Spleen (tissue), 7 donors: ENCODE data around the gene ANKDD1A.

ENCODE experiments used
- POLR2A ChIP-seq, 3 donors: fragments of 450-650 bp; IDR thresholded peaks; one replicate each; pipeline ENCODE4 v1.5.1; 2017; ENCODE audit warnings: antibody characterized with exemption in 3 of 3, mild to moderate bottlenecking in 1 of 3
- POLR2AphosphoS5 ChIP-seq, 3 donors: sonication (generic); formaldehyde crosslinking; IDR thresholded peaks; one replicate each; pipeline ENCODE4 v1.5.1; 2017; ENCODE audit warnings: antibody characterized with exemption in 3 of 3
- TF ChIP-seq, protein P1 (sequence below), 11 experiments: fragments of 200-600 bp in 7 of 11; fragments of 450-650 bp in 4 of 11; sonication (generic) in 4 of 11; IDR thresholded peaks in 8 of 11; conservative IDR thresholded peaks in 3 of 11; 1 replicate in 7 of 11; 2 replicates in 4 of 11; pipeline versions ENCODE4 v1.4.0 to v1.8.0; 2016 to 2021; ENCODE audit warnings: antibody characterized with exemption in 11 of 11, inconsistent platforms in 4 of 11, mild to moderate bottlenecking in 1 of 11
- donor health status: DM: no; HTN: no; CAD: no; lungs with moderate emphysema.
- donor health status: DM: no; HTN: no; CAD: no.
- donor health status: DM: no; HTN: no; CAD: no.

DNA sequence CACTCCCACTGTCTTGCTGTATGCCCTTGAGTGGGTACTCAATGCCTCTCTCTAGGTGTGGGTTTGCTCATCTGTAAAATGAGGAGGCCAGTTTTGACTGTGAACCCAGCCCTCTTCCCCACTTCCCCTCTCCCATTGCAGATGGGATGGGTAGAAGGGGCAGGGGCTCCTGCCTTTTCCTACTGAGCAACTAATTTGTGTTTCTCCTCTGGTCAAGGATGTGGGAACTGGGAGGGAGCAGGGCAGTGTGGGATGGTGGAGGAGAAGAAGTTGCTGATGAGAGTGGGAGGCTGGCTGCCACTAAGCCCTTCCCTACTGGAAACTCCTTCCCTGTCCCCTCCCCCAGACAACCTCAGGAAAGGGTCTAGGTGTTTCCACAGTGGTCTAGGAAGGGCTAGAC is 20.1 kb upstream of the ANKDD1A start:
- TF ChIP-seq, protein P1, sequence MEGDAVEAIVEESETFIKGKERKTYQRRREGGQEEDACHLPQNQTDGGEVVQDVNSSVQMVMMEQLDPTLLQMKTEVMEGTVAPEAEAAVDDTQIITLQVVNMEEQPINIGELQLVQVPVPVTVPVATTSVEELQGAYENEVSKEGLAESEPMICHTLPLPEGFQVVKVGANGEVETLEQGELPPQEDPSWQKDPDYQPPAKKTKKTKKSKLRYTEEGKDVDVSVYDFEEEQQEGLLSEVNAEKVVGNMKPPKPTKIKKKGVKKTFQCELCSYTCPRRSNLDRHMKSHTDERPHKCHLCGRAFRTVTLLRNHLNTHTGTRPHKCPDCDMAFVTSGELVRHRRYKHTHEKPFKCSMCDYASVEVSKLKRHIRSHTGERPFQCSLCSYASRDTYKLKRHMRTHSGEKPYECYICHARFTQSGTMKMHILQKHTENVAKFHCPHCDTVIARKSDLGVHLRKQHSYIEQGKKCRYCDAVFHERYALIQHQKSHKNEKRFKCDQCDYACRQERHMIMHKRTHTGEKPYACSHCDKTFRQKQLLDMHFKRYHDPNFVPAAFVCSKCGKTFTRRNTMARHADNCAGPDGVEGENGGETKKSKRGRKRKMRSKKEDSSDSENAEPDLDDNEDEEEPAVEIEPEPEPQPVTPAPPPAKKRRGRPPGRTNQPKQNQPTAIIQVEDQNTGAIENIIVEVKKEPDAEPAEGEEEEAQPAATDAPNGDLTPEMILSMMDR (IDR thresholded peaks at IDR 0.05 in 8 of 11, conservative IDR thresholded peaks at IDR 0.05 in 3 of 11) = no peak
- TF ChIP-seq POLR2AphosphoS5 (IDR thresholded peaks at IDR 0.05) (no peak), POLR2A (IDR thresholded peaks at IDR 0.05) (no peak)
